HepG2 (cell line): ENCODE measurements around the gene SDK2.

ENCODE experiments used
- CREB1 ChIP-seq, 2 experiments: fragments of 450-650 bp in 1 of 2; IDR thresholded peaks; 2 replicates each; pipeline ENCODE4 v1.6.1; 2016 to 2017; ENCODE audit warnings: control low read depth in 1 of 2, mild to moderate bottlenecking in 1 of 2, missing compliant biosample characterization in 1 of 2, missing genetic modification characterization in 1 of 2
- CTCF ChIP-seq: sonication (generic); formaldehyde crosslinking; IDR thresholded peaks from 2 replicates; pipeline ENCODE4 v1.5.0; 2020; ENCODE audit warnings: mild to moderate bottlenecking, missing genetic modification reagents, moderate library complexity
- GTF3A ChIP-seq: sonication (generic); formaldehyde crosslinking; conservative IDR thresholded peaks from 2 replicates; pipeline ENCODE4 v1.4.0; 2020; ENCODE audit warnings: mild to moderate bottlenecking, missing genetic modification reagents
- NFIB ChIP-seq: sonication (generic); formaldehyde crosslinking; IDR thresholded peaks from 2 replicates; pipeline ENCODE4 v1.9.0; 2021; ENCODE audit warnings: missing genetic modification reagents, mild to moderate bottlenecking, borderline replicate concordance
- PHF8 ChIP-seq: sonication (generic); formaldehyde crosslinking; IDR thresholded peaks from 2 replicates; pipeline ENCODE4 v1.5.0; 2020; ENCODE audit warnings: missing genetic modification reagents
- POLR2A ChIP-seq, 2 experiments: IDR thresholded peaks; 2 replicates each; pipeline ENCODE4 v1.6.1; 2011; ENCODE audit warnings: low read depth in 2 of 2, low read length in 2 of 2, mild to moderate bottlenecking in 1 of 2, moderate library complexity in 1 of 2; ENCODE audit not compliant: insufficient read depth in 1 of 2
- TAF1 ChIP-seq: sonication (generic); formaldehyde crosslinking; IDR thresholded peaks from 2 replicates; pipeline ENCODE4 v1.4.0; 2020; ENCODE audit warnings: missing genetic modification reagents
- ZBTB49 ChIP-seq: sonication (generic); formaldehyde crosslinking; IDR thresholded peaks from 2 replicates; pipeline ENCODE4 v1.4.0; 2020; ENCODE audit warnings: missing genetic modification reagents, borderline replicate concordance
- TF ChIP-seq, protein P1 (sequence below): sonication (generic); formaldehyde crosslinking; IDR thresholded peaks from 2 replicates; pipeline ENCODE4 v1.8.0; 2022; ENCODE audit warnings: mild to moderate bottlenecking, missing genetic modification reagents, borderline replicate concordance
- TF ChIP-seq, protein P2 (sequence below): sonication (generic); formaldehyde crosslinking; IDR thresholded peaks from 2 replicates; pipeline ENCODE4 v1.4.0; 2020; ENCODE audit warnings: mild to moderate bottlenecking, missing genetic modification reagents

DNA sequence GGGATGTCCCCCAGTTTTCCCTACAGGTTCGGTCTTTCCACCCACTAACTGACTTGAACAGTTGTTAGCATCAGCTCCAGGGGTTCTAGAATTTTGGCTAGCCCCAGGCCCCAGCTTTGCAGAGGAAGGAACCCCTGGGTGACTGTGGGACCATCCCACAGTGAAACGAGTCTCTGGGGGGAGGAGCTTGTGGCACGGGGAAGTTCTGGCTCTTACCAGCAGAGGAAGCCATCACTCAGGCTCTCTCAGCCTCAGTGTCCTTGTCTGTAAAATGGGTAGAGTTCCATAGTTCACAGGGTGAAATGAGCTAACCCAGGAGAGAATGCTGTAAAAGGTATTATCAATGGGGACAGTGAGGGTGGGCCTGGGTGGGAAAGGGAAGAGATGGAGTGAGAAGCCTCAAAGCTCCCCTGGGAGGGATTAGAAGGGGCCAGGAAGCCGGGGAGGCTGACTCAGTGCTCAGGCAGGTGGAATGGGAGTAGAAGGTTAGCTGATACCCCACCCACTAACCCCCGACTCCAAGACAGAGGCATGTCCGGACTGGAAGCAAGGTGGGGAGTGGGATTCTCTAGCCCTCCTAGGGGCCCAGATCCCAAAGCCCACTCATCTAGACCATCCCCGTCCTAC is 301.6 kb downstream of the SDK2 start:
- TF ChIP-seq NFIB (CRISPR knock-in tag) = no peak
- no peak for TF ChIP-seq CTCF (CRISPR knock-in tag)
- TF ChIP-seq, protein P1, sequence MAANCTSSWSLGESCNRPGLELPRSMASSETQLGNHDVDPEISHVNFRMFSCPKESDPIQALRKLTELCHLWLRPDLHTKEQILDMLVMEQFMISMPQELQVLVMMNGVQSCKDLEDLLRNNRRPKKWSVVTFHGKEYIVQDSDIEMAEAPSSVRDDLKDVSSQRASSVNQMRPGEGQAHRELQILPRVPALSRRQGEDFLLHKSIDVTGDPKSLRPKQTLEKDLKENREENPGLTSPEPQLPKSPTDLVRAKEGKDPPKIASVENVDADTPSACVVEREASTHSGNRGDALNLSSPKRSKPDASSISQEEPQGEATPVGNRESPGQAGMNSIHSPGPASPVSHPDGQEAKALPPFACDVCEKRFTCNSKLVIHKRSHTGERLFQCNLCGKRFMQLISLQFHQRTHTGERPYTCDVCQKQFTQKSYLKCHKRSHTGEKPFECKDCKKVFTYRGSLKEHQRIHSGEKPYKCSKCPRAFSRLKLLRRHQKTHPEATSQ (CRISPR knock-in tag) = no peak
- no peak for TF ChIP-seq POLR2A (IDR thresholded peaks at IDR 0.05; ENCODE audit: insufficient read depth in 1 of 2, low read depth in 2 of 2, low read length in 2 of 2)
- TF ChIP-seq ZBTB49 = no peak
- TF ChIP-seq GTF3A (CRISPR knock-in tag) = no peak
- no peak for TF ChIP-seq PHF8
- TF ChIP-seq CREB1 (IDR thresholded peaks at IDR 0.05) = no peak
- TF ChIP-seq CREB1 (CRISPR knock-in tag; IDR thresholded peaks at IDR 0.05) = no peak
- TF ChIP-seq, protein P2, sequence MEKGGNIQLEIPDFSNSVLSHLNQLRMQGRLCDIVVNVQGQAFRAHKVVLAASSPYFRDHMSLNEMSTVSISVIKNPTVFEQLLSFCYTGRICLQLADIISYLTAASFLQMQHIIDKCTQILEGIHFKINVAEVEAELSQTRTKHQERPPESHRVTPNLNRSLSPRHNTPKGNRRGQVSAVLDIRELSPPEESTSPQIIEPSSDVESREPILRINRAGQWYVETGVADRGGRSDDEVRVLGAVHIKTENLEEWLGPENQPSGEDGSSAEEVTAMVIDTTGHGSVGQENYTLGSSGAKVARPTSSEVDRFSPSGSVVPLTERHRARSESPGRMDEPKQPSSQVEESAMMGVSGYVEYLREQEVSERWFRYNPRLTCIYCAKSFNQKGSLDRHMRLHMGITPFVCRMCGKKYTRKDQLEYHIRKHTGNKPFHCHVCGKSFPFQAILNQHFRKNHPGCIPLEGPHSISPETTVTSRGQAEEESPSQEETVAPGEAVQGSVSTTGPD (CRISPR knock-in tag) = no peak
- TF ChIP-seq TAF1 (CRISPR knock-in tag) = no peak
